ENCODE results near the gene AGAP1. TPM values are rescaled to one million over a fixed set of nuclear protein-coding genes. Genes with fewer than 3 reads are reported as not detected.

The AGAP1 gene
- total RNA-seq, 1 donor from 2014 or later = 20.4 TPM

- Histone ChIP-seq H3K9me3 (ENCODE audit: low read depth) (no peaks in the 10 kb centered on the region), H3K4me2 (no peak overlapping the region), H3K4me3 (no peak overlapping the region), H3K27ac (no peak overlapping the region), H3K79me2 (ENCODE audit: low read depth) (no peaks in the 10 kb centered on the region), H3F3A (ENCODE audit: low read depth) (peaks cover 10% of the 10 kb centered on the region), H3K36me3 (no peaks in the 10 kb centered on the region), H3K4me1 (peaks cover 20% of the 10 kb centered on the region), H2AFZ (replicated peaks) (no peak overlapping the region), H3K27me3 (no peaks in the 10 kb centered on the region), H3K9ac (no peak overlapping the region), H4K20me1 (ENCODE audit: low read depth) (peaks cover 25% of the 10 kb centered on the region)
- Mint-ChIP-seq H3K36me3 (no peaks in the 10 kb centered on the region), H3K27me3 (ENCODE audit: insufficient read depth, low read depth) (peaks cover 9% of the 10 kb centered on the region), H3K9me3 (no peaks in the 10 kb centered on the region), H3K27ac (peak overlapping the region; percentile 63), H3K4me1 (peaks cover 37% of the 10 kb centered on the region), H3K4me3 (no peak overlapping the region)
- TF ChIP-seq EZH2 (IDR thresholded peaks at IDR 0.05) (no peak), EZH2phosphoT487 (IDR thresholded peaks at IDR 0.05) (no peak)
- TF ChIP-seq, protein P1, sequence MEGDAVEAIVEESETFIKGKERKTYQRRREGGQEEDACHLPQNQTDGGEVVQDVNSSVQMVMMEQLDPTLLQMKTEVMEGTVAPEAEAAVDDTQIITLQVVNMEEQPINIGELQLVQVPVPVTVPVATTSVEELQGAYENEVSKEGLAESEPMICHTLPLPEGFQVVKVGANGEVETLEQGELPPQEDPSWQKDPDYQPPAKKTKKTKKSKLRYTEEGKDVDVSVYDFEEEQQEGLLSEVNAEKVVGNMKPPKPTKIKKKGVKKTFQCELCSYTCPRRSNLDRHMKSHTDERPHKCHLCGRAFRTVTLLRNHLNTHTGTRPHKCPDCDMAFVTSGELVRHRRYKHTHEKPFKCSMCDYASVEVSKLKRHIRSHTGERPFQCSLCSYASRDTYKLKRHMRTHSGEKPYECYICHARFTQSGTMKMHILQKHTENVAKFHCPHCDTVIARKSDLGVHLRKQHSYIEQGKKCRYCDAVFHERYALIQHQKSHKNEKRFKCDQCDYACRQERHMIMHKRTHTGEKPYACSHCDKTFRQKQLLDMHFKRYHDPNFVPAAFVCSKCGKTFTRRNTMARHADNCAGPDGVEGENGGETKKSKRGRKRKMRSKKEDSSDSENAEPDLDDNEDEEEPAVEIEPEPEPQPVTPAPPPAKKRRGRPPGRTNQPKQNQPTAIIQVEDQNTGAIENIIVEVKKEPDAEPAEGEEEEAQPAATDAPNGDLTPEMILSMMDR (IDR thresholded peaks at IDR 0.05) = no peak
- DNase-seq (ENCODE audit: low spot score) = peak; percentile 63
Measured at GRCh38 chr2:235950473-235950809, 456.6 kb downstream of the AGAP1 start.

- H3K79me2 ChIP-seq (ENCODE audit: low read depth) = no peaks in the 10 kb centered on the region
- no peaks in the 10 kb centered on the region for H3K27me3 ChIP-seq
- H3K4me2 ChIP-seq = no peak overlapping the region
- no peaks in the 10 kb centered on the region for H3K36me3 ChIP-seq
- peaks cover 35% of the 10 kb centered on the region for H4K20me1 ChIP-seq (ENCODE audit: low read depth)
- no peak overlapping the region for H3K4me3 Mint-ChIP-seq
- no peaks in the 10 kb centered on the region for H3K36me3 Mint-ChIP-seq
- H3K27ac ChIP-seq = no peak overlapping the region
- peaks cover 11% of the 10 kb centered on the region for H3K4me1 ChIP-seq
- H3K4me1 Mint-ChIP-seq = peaks cover 29% of the 10 kb centered on the region
- H2AFZ ChIP-seq (replicated peaks) = no peak overlapping the region
- no peak overlapping the region for H3K4me3 ChIP-seq
- H3F3A ChIP-seq (ENCODE audit: low read depth) = peaks cover 10% of the 10 kb centered on the region
- peaks cover 14% of the 10 kb centered on the region for H3K27me3 Mint-ChIP-seq (ENCODE audit: insufficient read depth, low read depth)
- no peak overlapping the region for H3K27ac Mint-ChIP-seq
- no peaks in the 10 kb centered on the region for H3K9me3 ChIP-seq (ENCODE audit: low read depth)
- H3K9ac ChIP-seq = no peak overlapping the region
- no peaks in the 10 kb centered on the region for H3K9me3 Mint-ChIP-seq
- DNase-seq (ENCODE audit: low spot score) = no peak
- TF ChIP-seq EZH2phosphoT487 (IDR thresholded peaks at IDR 0.05) (no peak), EZH2 (IDR thresholded peaks at IDR 0.05) (no peak)
- TF ChIP-seq, protein P1 (IDR thresholded peaks at IDR 0.05) = no peak
Measured at GRCh38 chr2:235951493-235951892, 457.6 kb downstream of the AGAP1 start.

DNA sequence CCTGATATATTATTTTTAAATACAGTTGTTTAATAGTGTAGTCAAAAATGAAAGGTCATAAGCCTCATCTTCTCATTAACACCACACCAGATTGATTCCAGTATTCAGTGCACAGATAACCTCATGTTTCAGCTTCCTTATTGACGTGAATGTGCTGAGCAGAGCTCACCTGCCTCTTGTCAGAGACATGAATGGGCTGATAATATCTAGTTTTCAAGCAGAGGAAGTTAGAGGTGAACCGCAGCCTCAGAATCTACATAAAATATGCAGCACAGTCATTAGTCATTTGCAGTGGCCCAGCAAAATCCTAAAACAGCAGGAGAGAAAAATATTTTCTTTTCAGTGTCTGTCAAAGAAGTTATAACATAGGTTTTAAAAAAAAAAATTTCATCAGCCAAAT, 458.1 kb downstream of the AGAP1 start:
- peaks cover 26% of the 10 kb centered on the region for H3K4me1 Mint-ChIP-seq
- no peak for TF ChIP-seq EZH2 (IDR thresholded peaks at IDR 0.05)
- TF ChIP-seq, protein P1 (IDR thresholded peaks at IDR 0.05) = no peak
- no peak for TF ChIP-seq EZH2phosphoT487 (IDR thresholded peaks at IDR 0.05)
- H3K27ac Mint-ChIP-seq = no peak overlapping the region
- H3K36me3 ChIP-seq = no peaks in the 10 kb centered on the region
- H3K4me3 Mint-ChIP-seq = no peak overlapping the region
- peaks cover 10% of the 10 kb centered on the region for H3F3A ChIP-seq (ENCODE audit: low read depth)
- DNase-seq (ENCODE audit: low spot score) = no peak
- H3K4me3 ChIP-seq = no peak overlapping the region
- no peak overlapping the region for H2AFZ ChIP-seq (replicated peaks)
- H3K4me1 ChIP-seq = peaks cover 11% of the 10 kb centered on the region
- H3K27me3 Mint-ChIP-seq (ENCODE audit: insufficient read depth, low read depth) = peaks cover 14% of the 10 kb centered on the region
- H3K4me2 ChIP-seq = no peak overlapping the region
- no peaks in the 10 kb centered on the region for H3K9me3 ChIP-seq (ENCODE audit: low read depth)
- H3K79me2 ChIP-seq (ENCODE audit: low read depth) = no peaks in the 10 kb centered on the region
- peaks cover 39% of the 10 kb centered on the region for H4K20me1 ChIP-seq (ENCODE audit: low read depth)
- H3K27ac ChIP-seq = no peak overlapping the region
- no peaks in the 10 kb centered on the region for H3K9me3 Mint-ChIP-seq
- H3K36me3 Mint-ChIP-seq = peaks cover 2% of the 10 kb centered on the region
- H3K9ac ChIP-seq = no peak overlapping the region
- no peaks in the 10 kb centered on the region for H3K27me3 ChIP-seq

Data from neural progenitor cell (in vitro differentiated cells).